Measurements from ENCODE around the gene MMUT.
A peak's percentile ranks its signal among the peaks of the same experiment; 100 is the strongest.
"Not testable (repeated sequence)": the region's sequence is repeated elsewhere in the genome, so short reads cannot be mapped to it uniquely, and the experiment has no call there.

The MMUT gene
- total RNA-seq = 29.9 to 63.6 (median 46.5) reads per million in 18 experiments

DNA sequence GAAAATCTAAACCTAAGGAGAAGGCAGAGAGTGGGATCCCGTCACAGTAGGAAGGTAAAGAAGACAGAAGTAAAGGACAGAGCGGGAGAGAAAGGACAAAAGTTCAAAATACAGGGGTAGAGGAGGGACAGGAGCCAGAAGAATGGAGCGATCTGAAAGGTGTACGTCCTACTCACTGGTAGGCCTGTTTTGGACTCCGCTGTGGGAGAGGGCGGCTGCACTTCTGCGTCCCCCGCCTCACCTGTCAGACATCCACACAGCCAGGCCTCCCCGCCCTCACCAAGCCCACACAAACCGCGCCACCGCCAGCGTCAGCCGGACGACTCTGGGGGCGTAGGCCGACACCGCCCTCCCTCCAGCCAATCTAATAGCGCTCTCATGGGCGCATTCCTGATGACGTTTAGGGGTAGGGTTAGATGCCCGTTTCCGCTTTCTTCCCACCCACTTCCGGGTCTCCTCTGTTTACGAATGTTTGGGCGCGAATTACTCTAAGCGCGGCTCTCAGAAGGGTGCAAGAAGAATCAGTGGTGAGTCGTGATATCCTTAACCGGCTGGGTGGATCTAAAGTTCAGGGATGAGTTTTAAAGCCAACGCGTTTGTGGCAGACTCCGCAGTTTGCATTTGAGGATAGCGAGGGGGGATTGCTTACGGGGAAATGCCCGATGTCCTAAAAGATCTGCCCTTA, at the start of gene MMUT, which contains the start of gene CENPQ:
TSS of gene MMUT (minus strand) at position 327 of the 685 bp plus-strand sequence. CDS start 3,787 bp downstream, outside the sequence.
TSS of gene CENPQ (plus strand) at position 444 of the 685 bp plus-strand sequence. CDS start 6,807 bp downstream, outside the sequence.
- DNase-seq = peak; percentile 95

DNA sequence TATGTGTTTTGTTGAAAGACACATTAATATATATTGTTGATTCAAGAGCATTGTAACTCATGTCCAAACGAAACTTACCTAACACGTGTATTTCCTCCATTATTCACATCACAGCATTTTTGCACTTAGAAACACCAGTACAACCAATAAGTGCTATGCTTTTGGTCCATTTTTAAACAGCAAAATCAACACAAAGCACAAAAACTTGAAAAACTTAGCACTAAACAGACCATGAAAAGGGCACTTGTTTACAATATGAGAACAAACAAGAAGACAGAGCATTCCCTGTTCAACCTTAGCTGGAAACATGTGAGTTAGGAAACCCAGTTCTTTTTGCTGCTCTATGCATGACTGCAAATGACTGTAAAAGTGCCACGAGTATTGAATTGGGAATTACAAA, 46.3 kb upstream of the MMUT start:
- DNase-seq = no peak

- no peak for DNase-seq
Measured at GRCh38 chr6:49506569-49507111, 43.6 kb upstream of the MMUT start.

GRCh38 chr6:49504666-49505065, 41.6 kb upstream of the MMUT start:
- DNase-seq = no peak

- no peak for DNase-seq
Measured at GRCh38 chr6:49499623-49500022, 36.6 kb upstream of the MMUT start, which contains the start of gene GLYATL3. Gene GLYATL3 (plus strand): TSS chr6:49499923. CDS start chr6:49511991, 12,068 bp downstream.

- DNase-seq = no peak
Measured at GRCh38 chr6:49499126-49499525, 36.1 kb upstream of the MMUT start.

GRCh38 chr6:49497304-49497703, 34.3 kb upstream of the MMUT start:
- no peak for DNase-seq

GRCh38 chr6:49490633-49491032, 27.6 kb upstream of the MMUT start:
- DNase-seq = no peak

DNA sequence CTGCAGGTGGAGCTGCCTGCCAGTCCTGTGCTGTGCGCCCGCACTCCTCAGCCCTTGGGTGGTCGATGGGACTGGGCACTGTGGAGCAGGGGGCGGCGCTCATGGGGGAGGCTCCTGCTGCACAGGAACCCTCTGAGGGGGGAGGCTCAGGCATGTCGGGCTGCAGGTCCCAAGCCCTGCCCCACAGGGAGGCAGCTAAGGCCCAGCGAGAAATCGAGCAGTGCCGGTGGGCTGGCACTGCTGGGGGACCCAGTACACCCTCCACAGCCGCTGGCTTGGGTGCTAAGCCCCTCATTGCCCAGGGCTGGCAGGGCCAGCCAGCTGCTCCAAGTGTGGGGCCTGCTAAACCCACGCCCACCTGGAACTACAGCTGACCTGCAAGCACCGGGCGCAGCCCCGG, 20.3 kb upstream of the MMUT start:
- DNase-seq = not testable (repeated sequence)

- not testable (repeated sequence) for DNase-seq
Measured at GRCh38 chr6:49481846-49482245, 18.8 kb upstream of the MMUT start.

DNA sequence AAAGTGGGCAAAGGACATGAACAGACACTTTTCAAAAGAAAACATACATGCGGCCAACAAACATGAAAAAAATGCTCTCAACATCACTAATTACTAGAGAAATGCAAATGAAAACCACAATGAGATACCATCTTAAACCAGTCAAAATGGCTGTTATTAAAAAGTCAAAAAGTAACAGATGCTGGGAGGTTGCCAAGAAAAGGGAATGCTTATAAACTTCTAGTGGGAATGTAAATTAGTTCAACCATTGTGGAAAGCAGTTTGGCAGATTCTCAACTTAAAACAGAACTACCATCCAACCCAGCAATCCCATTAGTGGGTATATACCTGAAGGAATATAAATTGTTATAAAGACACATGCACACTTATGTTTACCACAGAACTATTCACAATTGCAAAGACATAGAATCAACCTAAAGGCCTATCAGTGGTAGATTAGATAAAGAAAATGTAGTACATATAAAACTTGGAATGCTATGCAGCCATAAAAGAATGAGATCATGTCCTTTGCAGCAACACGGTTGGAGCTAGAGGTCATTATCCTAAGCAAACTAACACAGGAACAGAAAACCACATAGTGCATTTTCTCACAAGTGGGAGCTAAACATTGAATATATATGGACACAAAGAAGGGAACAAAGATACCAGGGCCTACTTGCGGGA, 16.4 kb upstream of the MMUT start:
- DNase-seq = no peak

DNA sequence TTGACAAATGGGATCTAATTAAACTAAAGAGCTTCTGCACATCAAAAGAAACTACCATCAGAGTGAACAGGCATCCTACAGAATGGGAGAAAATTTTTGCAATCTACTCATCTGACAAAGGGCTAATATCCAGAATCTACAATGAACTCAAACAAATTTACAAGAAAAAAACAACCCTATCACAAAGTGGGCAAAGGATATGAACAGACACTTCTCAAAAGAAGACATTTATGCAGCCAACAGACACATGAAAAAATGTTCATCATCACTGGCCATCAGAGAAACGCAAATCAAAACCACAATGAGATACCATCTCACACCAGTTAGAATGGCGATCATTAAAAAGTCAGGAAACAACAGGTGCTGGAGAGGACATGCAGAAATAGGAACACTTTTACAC, 13.5 kb upstream of the MMUT start:
- not testable (repeated sequence) for DNase-seq

- no peak for DNase-seq
Measured at GRCh38 chr6:49468042-49468441, 5.0 kb upstream of the MMUT start.

DNA sequence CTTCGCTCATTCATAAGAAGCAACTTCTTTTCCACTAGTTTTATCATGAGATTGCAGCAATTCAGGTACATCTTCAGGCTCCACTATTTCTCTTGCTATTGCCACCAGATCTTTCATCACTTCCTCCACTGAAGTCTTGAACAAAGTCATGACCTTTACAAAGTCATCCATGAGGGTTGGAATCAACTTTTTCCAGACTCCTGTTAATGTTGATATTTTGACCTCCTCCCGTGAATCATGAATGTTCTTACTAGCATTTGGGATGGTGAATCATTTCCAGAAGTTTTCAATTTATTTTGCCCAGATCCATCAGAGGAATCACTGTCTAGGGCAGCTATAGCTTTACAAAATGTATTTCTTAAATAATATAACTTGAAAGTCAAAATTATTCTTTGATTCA, 1.6 kb upstream of the MMUT start:
- no peak for DNase-seq

DNA sequence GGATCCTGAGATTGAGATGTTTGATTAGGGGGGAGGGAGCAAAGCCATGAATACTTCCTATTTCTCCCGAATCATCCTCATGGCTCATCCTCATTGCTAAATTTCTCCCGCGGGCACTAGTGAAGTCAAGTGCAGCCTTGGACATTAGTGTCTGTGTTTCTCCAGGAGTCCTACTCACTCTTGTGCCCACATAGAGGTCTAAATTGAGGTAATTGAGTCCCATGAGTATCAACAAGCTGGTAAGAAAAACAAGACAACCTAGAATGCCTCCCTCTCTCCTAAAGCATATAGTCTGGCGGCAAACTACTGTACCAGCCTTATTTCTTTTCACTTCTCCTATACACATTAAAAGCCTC, 537 bp upstream of the MMUT start:
- DNase-seq = no peak

DNA sequence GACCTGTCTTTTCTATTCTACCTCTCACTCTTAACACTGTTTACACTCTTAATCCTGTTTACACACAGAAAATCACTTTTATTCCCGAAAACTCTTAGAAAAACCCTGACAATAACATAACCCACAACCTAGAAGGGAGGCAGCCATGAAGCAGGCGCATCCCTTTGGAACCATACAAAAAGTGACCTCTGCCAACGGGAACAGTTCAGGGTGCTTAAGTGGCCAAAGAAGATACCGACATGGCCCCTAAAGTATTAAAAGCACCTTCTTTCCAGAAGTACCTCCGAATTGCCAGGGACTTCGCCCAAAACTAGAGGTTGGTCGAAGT, 490 bp downstream of the MMUT start:
- DNase-seq = no peak

DNA sequence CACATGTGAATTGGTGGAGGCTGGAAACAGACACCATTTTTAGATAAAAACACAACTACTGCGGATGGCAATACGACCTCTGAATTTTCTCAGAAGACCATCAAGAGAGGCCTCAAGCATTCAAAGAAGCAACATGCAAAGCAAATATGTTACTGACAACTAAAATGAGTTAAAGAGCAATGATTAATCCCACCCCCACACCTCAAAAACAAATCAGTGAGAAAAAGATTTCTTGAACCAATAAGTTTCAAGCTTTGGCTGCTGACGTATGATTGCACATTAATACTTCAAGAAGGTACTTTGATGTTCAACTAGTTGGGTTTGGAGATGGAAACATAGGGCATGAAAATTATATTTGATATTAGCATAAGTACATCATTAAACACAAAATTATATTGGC, 982 bp downstream of the MMUT start:
- no peak for DNase-seq

DNA sequence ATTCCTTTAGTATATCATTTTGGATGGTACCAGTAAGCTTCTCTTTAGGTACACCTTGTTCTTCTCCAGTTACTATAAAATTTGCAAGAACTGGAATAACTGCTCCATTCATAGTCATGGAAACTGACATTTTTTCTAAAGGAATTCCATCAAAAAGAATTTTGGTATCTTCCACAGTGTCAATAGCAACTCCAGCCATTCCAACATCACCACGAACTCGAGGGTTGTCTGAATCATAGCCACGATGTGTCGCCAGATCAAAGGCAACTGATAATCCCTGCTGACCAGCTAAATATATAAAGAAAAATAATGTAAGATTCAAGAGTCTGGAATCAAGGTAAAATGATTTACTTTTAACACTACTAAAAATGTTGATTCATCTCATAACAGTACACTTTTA, 5.3 kb downstream of the MMUT start:
- no peak for DNase-seq

DNA sequence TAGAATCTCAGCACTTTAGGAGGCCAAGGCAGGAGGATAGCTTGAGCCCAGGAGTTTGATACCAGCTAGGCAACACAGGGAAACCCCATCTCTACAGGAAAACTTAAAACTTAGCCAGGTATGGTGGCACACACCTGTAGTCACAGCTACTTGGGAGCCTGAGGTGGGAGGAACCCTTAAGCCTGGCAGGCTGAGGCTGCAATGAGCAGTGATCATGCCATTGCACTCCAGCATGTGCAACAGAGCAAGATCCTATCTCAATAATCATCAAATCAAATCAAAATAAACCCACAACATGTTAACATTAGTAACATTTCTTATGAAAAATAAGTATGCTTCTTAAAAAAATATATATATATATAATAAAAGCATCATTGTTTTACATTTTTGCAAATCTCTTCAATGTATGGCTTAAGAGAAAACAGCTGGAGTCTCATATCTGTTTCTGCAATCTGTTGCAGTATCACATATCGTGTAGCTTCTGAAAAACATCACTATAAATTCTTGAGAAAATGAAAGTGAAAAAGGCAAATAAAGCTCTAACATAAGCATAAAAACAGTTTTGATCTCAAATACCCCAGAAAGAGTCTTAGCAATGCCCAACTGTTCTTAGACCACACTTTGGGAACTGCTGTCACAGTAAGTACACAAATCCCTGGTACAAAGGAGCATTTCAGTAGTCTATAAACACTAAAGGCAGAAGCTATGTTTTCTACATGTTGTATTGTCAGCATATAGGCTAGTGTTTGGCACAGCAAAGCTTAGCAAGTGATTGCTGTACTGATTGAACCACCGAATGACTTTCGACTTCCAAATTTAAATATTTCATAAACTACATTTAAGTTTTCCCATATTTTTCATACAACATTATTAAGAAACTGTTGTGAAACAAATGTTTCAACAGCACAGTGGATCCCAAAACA, 8.0 kb downstream of the MMUT start:
- DNase-seq = no peak

DNA sequence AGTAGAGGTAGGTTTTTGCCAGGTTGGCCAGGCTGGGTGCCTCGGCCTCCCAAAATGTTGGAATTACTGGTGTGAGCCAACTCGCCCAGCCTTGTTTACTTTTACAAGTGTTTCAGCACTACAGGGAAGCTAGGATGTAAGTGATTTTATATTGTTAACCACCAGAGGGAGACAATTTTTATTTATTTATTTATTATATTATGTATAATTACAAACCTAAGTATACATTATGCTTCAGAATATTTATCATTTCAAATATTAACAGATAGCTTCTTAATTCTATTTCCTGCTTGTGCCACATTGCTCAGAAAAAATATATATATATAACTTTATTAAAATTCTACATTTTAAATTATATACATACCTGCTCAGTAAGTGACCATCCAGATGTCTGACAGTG, 9.8 kb downstream of the MMUT start:
- no peak for DNase-seq

DNA sequence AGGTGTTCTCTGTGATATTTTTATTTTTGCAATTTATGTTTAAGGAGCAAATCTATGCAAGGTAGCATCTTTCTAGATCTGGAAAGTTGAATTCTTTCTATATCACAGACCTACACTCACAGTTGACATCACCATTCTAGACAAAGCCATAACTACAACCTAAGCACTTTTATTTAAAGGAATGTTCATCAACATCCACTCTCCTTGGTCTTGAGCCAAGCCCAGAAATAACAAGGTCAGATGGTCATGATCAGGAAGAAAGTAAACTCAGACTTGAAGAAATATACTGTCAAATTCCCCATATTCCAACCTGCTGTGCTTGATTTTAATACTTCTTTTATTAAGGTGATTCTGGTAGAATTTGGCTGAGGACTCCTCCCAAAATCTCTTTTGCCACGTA, 32.2 kb downstream of the MMUT start:
- DNase-seq = no peak

- DNase-seq = no peak
Measured at GRCh38 chr6:49430187-49430586, 32.9 kb downstream of the MMUT start.

GRCh38 chr6:49423817-49424216, 39.2 kb downstream of the MMUT start:
- DNase-seq = no peak

All from inflammatory macrophage (primary cell).